WTC11 (cell line): ENCODE measurements around the gene CAPN12. TPM values are rescaled to one million over a fixed set of nuclear protein-coding genes. Genes with fewer than 3 reads are reported as not detected.

ENCODE experiments used
- ATAC-seq: fragments of 200-7000 bp; cut with Tn5 transposase; 2 replicates; pipeline ENCODE4 v1.10.0; 2021; ENCODE audit warnings: mild to moderate bottlenecking, moderate library complexity
- CTCF ChIA-PET: fragments of 300-600 bp; sonication (Branson Sonifier 250); formaldehyde crosslinking; loops from one replicate; lab custom pipeline; 2021; ENCODE audit warnings: antibody characterized with exemption; lab: Charles Lee
- POLR2A ChIA-PET: fragments of 350-600 bp; sonication (Branson Sonifier 250); formaldehyde crosslinking; loops from one replicate; lab custom pipeline; 2021; ENCODE audit warnings: antibody characterized with exemption; lab: Charles Lee
- DNase-seq: peaks from one replicate; pipeline ENCODE4 v3.0.0; 2021; ENCODE audit warnings: low spot score
- H3K27ac Mint-ChIP-seq: 2 replicates; pipeline ENCODE4 v1.8.0; 2021; ENCODE audit warnings: mixed read lengths
- H3K27me3 Mint-ChIP-seq: 2 replicates; pipeline ENCODE4 v1.8.0; 2021; ENCODE audit warnings: low read depth, mild to moderate bottlenecking, moderate library complexity, mixed read lengths
- H3K36me3 Mint-ChIP-seq: 2 replicates; pipeline ENCODE4 v1.8.0; 2021; ENCODE audit warnings: mixed read lengths
- H3K4me1 Mint-ChIP-seq: 2 replicates; pipeline ENCODE4 v1.8.0; 2022; ENCODE audit warnings: mixed read lengths
- H3K4me3 Mint-ChIP-seq: 2 replicates; pipeline ENCODE4 v1.8.0; 2021; ENCODE audit warnings: mild to moderate bottlenecking, moderate library complexity, mixed read lengths
- H3K9me3 Mint-ChIP-seq: 2 replicates; pipeline ENCODE4 v1.8.0; 2021; ENCODE audit warnings: mixed read lengths
- ATF1 ChIP-seq: sonication (generic); formaldehyde crosslinking; IDR thresholded peaks from 2 replicates; pipeline ENCODE4 v1.8.1; 2023; ENCODE audit warnings: mild to moderate bottlenecking, moderate library complexity, missing genetic modification reagents
- ELF4 ChIP-seq: sonication (generic); formaldehyde crosslinking; IDR thresholded peaks from 2 replicates; pipeline ENCODE4 v1.8.1; 2022; ENCODE audit warnings: low read depth, mild to moderate bottlenecking, moderate library complexity, missing genetic modification reagents
- FOXK1 ChIP-seq: sonication (generic); formaldehyde crosslinking; IDR thresholded peaks from 2 replicates; pipeline ENCODE4 v1.8.0; 2022; ENCODE audit warnings: mild to moderate bottlenecking, moderate library complexity, missing genetic modification reagents
- KAT7 ChIP-seq: sonication (generic); formaldehyde crosslinking; IDR thresholded peaks from 2 replicates; pipeline ENCODE4 v1.8.1; 2023; ENCODE audit warnings: missing genetic modification reagents, mild to moderate bottlenecking, borderline replicate concordance
- NR1H2 ChIP-seq: sonication (generic); formaldehyde crosslinking; IDR thresholded peaks from 2 replicates; pipeline ENCODE4 v1.9.0; 2021; ENCODE audit warnings: mild to moderate bottlenecking, moderate library complexity, missing genetic modification reagents
- SMAD3 ChIP-seq: sonication (generic); formaldehyde crosslinking; IDR thresholded peaks from 2 replicates; pipeline ENCODE4 v1.8.0; 2022; ENCODE audit warnings: missing genetic modification reagents, mild to moderate bottlenecking, borderline replicate concordance
- TEAD4 ChIP-seq: sonication (generic); formaldehyde crosslinking; IDR thresholded peaks from 2 replicates; pipeline ENCODE4 v1.8.0; 2022; ENCODE audit warnings: mild to moderate bottlenecking, missing genetic modification reagents
- ZNF416 ChIP-seq: fragments of 250-450 bp; sonication (Bioruptor Pico); IDR thresholded peaks from 2 replicates; pipeline ENCODE4 v1.9.0; 2021; ENCODE audit warnings: mild to moderate bottlenecking, inconsistent platforms
- total RNA-seq: library from RNA; stranded (reverse); gene quantifications from 3 replicates; pipeline ENCODE4 v1.2.3, GENCODE V29; 2021
- TF ChIP-seq, protein P1 (sequence below): sonication (generic); formaldehyde crosslinking; conservative IDR thresholded peaks from 2 replicates; pipeline ENCODE4 v1.8.1; 2022; ENCODE audit warnings: mild to moderate bottlenecking, missing genetic modification reagents
- TF ChIP-seq, protein P2 (sequence below): sonication (generic); formaldehyde crosslinking; IDR thresholded peaks from 2 replicates; pipeline ENCODE4 v1.8.1; 2023; ENCODE audit warnings: mild to moderate bottlenecking, missing genetic modification reagents, borderline replicate concordance
- TF ChIP-seq, protein P3 (sequence below): sonication (generic); formaldehyde crosslinking; IDR thresholded peaks from 2 replicates; pipeline ENCODE4 v1.8.0; 2022; ENCODE audit warnings: mild to moderate bottlenecking, missing genetic modification reagents
- TF ChIP-seq, protein P4 (sequence below): fragments of 250-450 bp; sonication (Bioruptor Pico); IDR thresholded peaks from 2 replicates; pipeline ENCODE4 v1.9.0; 2021; ENCODE audit warnings: moderate library complexity, mild to moderate bottlenecking, inconsistent platforms, borderline replicate concordance
- TF ChIP-seq, protein P5 (sequence below): sonication (generic); formaldehyde crosslinking; IDR thresholded peaks from 2 replicates; pipeline ENCODE4 v1.8.1; 2022; ENCODE audit warnings: low read depth, mild to moderate bottlenecking, moderate library complexity, missing genetic modification reagents, borderline replicate concordance

The CAPN12 gene
- total RNA-seq, 1 experiment from 2014 or later, result 9.6 TPM

DNA sequence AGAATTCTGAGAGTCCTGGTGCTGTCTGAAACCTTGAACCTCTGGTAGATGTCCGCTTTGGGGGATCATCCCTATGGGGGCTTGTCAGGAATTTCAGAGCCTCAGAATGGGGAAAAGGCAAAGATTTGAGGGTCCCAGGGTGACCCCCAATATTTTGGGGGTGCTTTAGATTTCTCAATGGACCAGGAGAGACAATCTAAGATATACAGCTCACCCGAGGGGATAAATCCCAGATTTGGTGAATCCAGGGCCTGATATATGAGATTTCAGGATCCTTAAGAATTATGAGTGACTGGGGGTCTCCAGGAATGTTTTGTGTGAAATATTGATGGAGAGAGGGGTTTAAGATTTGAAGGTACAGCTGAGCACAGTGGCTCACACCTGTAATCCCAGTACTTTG is 3.3 kb downstream of the CAPN12 start:
- CTCF ChIA-PET, result no interaction called here
- POLR2A ChIA-PET, result no interaction called here

DNA sequence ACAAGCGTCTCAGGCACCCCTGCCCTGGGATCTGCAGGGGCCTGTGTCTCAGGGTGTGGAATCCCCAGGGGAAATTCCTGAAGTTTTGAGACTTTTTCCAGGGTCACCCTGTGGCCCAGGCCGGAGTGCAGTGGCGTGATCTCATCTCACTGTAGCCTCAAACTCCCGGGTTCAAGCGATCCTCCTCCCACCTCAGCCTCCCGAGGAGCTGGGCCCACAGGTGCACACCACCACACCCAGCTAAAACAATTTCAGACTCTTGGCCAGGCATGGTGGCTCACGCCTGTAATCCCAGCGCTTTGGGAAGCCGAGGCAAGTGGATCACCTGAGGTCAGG is 4.0 kb downstream of the CAPN12 start:
- Mint-ChIP-seq H3K4me1 (peaks cover 6% of the 10 kb centered on the region), H3K4me3 (no peak overlapping the region), H3K36me3 (peaks cover 2% of the 10 kb centered on the region; the same call in 1 of the 2 replicates), H3K27ac (no peak overlapping the region), H3K9me3 (peaks cover 3% of the 10 kb centered on the region), H3K27me3 (peaks cover 23% of the 10 kb centered on the region)
- ChIA-PET CTCF (interaction anchor here (3.5 kb wide), 1 partner anchor 29 kb away, joined by 13 read pairs; no protein-coding TSS in a partner anchor), POLR2A (interaction anchor here (0.9 kb wide), 1 partner anchor 34 kb away, joined by 5 read pairs; no protein-coding TSS in a partner anchor)
- DNase-seq (no peak), ATAC-seq (no peak)
- TF ChIP-seq, protein P1, sequence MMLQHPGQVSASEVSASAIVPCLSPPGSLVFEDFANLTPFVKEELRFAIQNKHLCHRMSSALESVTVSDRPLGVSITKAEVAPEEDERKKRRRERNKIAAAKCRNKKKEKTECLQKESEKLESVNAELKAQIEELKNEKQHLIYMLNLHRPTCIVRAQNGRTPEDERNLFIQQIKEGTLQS (CRISPR knock-in tag), result no peak
- TF ChIP-seq ATF1, result no peak
- TF ChIP-seq KAT7 (CRISPR knock-in tag), result no peak
- no peak for TF ChIP-seq SMAD3 (CRISPR knock-in tag)
- TF ChIP-seq, protein P2, sequence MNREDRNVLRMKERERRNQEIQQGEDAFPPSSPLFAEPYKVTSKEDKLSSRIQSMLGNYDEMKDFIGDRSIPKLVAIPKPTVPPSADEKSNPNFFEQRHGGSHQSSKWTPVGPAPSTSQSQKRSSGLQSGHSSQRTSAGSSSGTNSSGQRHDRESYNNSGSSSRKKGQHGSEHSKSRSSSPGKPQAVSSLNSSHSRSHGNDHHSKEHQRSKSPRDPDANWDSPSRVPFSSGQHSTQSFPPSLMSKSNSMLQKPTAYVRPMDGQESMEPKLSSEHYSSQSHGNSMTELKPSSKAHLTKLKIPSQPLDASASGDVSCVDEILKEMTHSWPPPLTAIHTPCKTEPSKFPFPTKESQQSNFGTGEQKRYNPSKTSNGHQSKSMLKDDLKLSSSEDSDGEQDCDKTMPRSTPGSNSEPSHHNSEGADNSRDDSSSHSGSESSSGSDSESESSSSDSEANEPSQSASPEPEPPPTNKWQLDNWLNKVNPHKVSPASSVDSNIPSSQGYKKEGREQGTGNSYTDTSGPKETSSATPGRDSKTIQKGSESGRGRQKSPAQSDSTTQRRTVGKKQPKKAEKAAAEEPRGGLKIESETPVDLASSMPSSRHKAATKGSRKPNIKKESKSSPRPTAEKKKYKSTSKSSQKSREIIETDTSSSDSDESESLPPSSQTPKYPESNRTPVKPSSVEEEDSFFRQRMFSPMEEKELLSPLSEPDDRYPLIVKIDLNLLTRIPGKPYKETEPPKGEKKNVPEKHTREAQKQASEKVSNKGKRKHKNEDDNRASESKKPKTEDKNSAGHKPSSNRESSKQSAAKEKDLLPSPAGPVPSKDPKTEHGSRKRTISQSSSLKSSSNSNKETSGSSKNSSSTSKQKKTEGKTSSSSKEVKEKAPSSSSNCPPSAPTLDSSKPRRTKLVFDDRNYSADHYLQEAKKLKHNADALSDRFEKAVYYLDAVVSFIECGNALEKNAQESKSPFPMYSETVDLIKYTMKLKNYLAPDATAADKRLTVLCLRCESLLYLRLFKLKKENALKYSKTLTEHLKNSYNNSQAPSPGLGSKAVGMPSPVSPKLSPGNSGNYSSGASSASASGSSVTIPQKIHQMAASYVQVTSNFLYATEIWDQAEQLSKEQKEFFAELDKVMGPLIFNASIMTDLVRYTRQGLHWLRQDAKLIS (CRISPR knock-in tag), result no peak
- no peak for TF ChIP-seq TEAD4 (CRISPR knock-in tag)

More for the DNA sequence above, 3.3 kb downstream of the CAPN12 start:
- Mint-ChIP-seq H3K4me1 (peaks cover 6% of the 10 kb centered on the region), H3K9me3 (peaks cover 3% of the 10 kb centered on the region), H3K27me3 (peaks cover 23% of the 10 kb centered on the region), H3K4me3 (no peak overlapping the region), H3K27ac (no peak overlapping the region), H3K36me3 (peaks cover 2% of the 10 kb centered on the region; the same call in 1 of the 2 replicates)
- TF ChIP-seq SMAD3 (CRISPR knock-in tag) (no peak), ZNF416 (CRISPR knock-in tag) (no peak), FOXK1 (CRISPR knock-in tag) (no peak), ELF4 (CRISPR knock-in tag) (no peak)
- TF ChIP-seq, protein P3, sequence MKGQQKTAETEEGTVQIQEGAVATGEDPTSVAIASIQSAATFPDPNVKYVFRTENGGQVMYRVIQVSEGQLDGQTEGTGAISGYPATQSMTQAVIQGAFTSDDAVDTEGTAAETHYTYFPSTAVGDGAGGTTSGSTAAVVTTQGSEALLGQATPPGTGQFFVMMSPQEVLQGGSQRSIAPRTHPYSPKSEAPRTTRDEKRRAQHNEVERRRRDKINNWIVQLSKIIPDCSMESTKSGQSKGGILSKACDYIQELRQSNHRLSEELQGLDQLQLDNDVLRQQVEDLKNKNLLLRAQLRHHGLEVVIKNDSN, result no peak
- TF ChIP-seq, protein P4, sequence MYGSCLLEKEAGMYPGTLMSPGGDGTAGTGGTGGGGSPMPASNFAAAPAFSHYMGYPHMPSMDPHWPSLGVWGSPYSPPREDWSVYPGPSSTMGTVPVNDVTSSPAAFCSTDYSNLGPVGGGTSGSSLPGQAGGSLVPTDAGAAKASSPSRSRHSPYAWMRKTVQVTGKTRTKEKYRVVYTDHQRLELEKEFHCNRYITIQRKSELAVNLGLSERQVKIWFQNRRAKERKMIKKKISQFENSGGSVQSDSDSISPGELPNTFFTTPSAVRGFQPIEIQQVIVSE (CRISPR knock-in tag), result no peak
- DNase-seq, result no peak
- no peak for ATAC-seq

DNA sequence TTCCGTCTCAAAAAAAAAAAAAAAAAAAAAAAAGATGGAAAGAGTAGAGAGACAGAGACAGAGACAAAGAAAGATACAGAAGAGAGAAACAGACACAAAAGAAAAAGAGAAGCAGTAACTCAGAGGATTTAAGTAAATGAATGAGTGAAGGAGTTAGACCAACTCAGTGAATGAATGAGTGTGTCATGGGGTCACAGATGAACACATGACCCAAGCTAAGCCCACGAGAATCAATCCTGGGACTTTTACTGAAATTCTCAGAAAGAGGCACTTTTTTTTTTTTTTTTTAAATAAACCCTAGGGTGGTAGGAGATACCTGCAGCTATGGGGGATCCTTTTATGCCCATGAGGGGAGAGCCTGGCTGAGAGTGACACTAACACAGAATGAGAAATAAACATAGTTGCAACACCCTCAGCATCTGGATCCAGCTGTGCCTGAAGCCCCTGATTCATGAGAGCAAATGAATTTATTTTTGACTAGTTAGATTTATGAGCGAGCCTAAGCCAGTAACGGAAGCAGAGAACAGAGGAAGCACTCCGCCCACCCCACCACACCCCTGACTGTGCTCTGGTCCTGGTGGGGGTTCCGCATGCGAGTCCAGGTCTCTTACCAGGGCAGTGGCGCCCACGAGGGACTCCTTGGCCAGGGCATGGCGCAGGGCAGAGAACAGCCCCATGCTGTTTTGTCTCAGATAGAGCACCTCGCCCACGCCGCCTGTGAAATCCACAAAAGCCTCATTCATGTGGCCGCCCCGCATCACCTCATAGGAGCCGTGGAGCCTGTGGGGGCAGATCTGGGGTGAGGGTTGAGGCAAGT is 4.6 kb downstream of the CAPN12 start:
- no peak for DNase-seq
- peaks cover 3% of the 10 kb centered on the region for H3K9me3 Mint-ChIP-seq
- peaks cover 23% of the 10 kb centered on the region for H3K27me3 Mint-ChIP-seq
- CTCF ChIA-PET, result interaction anchor here (1.2 to 3.5 kb wide), 2 partner anchors 30 to 191 kb away, joined by 5 to 13 read pairs; partner anchors contain the start of genes MRPS12 and SARS2
- POLR2A ChIA-PET, result interaction anchor here (0.9 kb wide), 1 partner anchor 35 kb away, joined by 5 read pairs; no protein-coding TSS in a partner anchor
- H3K27ac Mint-ChIP-seq, result no peak overlapping the region
- H3K36me3 Mint-ChIP-seq, result peaks cover 2% of the 10 kb centered on the region; the same call in 1 of the 2 replicates
- ATAC-seq, result no peak
- H3K4me3 Mint-ChIP-seq, result no peak overlapping the region
- peaks cover 10% of the 10 kb centered on the region for H3K4me1 Mint-ChIP-seq
- TF ChIP-seq NR1H2, result no peak
- TF ChIP-seq, protein P5, sequence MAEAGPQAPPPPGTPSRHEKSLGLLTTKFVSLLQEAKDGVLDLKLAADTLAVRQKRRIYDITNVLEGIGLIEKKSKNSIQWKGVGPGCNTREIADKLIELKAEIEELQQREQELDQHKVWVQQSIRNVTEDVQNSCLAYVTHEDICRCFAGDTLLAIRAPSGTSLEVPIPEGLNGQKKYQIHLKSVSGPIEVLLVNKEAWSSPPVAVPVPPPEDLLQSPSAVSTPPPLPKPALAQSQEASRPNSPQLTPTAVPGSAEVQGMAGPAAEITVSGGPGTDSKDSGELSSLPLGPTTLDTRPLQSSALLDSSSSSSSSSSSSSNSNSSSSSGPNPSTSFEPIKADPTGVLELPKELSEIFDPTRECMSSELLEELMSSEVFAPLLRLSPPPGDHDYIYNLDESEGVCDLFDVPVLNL (CRISPR knock-in tag), result no peak
